ENCODE measurements around the gene UBIAD1. TPM values are rescaled to one million over a fixed set of nuclear protein-coding genes. Genes with fewer than 3 reads are reported as not detected.
"Not testable (repeated sequence)": the region's sequence is repeated elsewhere in the genome, so short reads cannot be mapped to it uniquely, and the experiment has no call there.

Gene UBIAD1
- total RNA-seq, 1 donor from 2014 or later: 11.1 TPM

- H3K27me3 ChIP-seq (ENCODE audit: control insufficient read depth, insufficient read depth, low read length): no peaks in the 10 kb centered on the region
- DNase-seq (ENCODE audit: low read depth) (no peak), FAIRE-seq (no peak)
- peaks cover 4% of the 10 kb centered on the region for H3K36me3 ChIP-seq (ENCODE audit: control insufficient read depth, insufficient read depth, low read length)
- no peak for TF ChIP-seq CTCF (IDR thresholded peaks at IDR 0.05; ENCODE audit: insufficient read depth, low read length, severe bottlenecking)
- no peak overlapping the region for H3K4me3 ChIP-seq (ENCODE audit: low read depth, low read length)
Observed at GRCh38 chr1:11291049-11291448, 18.1 kb downstream of the UBIAD1 start.

- peaks cover 2% of the 10 kb centered on the region for H3K36me3 ChIP-seq (ENCODE audit: control insufficient read depth, insufficient read depth, low read length)
- TF ChIP-seq CTCF (IDR thresholded peaks at IDR 0.05; ENCODE audit: insufficient read depth, low read length, severe bottlenecking): no peak
- H3K4me3 ChIP-seq (ENCODE audit: low read depth, low read length): no peak overlapping the region
- DNase-seq (ENCODE audit: low read depth): no peak
- no peaks in the 10 kb centered on the region for H3K27me3 ChIP-seq (ENCODE audit: control insufficient read depth, insufficient read depth, low read length)
- no peak for FAIRE-seq
Observed at GRCh38 chr1:11293856-11294255, 20.9 kb downstream of the UBIAD1 start.

- DNase-seq (ENCODE audit: low read depth): no peak
- Histone ChIP-seq H3K27me3 (ENCODE audit: control insufficient read depth, insufficient read depth, low read length) (no peaks in the 10 kb centered on the region), H3K4me3 (ENCODE audit: low read depth, low read length) (no peak overlapping the region), H3K36me3 (ENCODE audit: control insufficient read depth, insufficient read depth, low read length) (peaks cover 2% of the 10 kb centered on the region)
- TF ChIP-seq CTCF (IDR thresholded peaks at IDR 0.05; ENCODE audit: insufficient read depth, low read length, severe bottlenecking): no peak
- peak; percentile 23 for FAIRE-seq
Observed at GRCh38 chr1:11294951-11295350, 22.0 kb downstream of the UBIAD1 start.

- DNase-seq (ENCODE audit: low read depth) (no peak), FAIRE-seq (no peak)
- Histone ChIP-seq H3K27me3 (ENCODE audit: control insufficient read depth, insufficient read depth, low read length) (no peaks in the 10 kb centered on the region), H3K36me3 (ENCODE audit: control insufficient read depth, insufficient read depth, low read length) (peaks cover 2% of the 10 kb centered on the region), H3K4me3 (ENCODE audit: low read depth, low read length) (no peak overlapping the region)
- no peak for TF ChIP-seq CTCF (IDR thresholded peaks at IDR 0.05; ENCODE audit: insufficient read depth, low read length, severe bottlenecking)
Observed at GRCh38 chr1:11295905-11296304, 22.9 kb downstream of the UBIAD1 start.

- not testable (repeated sequence) for H3K36me3 ChIP-seq (ENCODE audit: control insufficient read depth, insufficient read depth, low read length); H3K27me3 ChIP-seq (ENCODE audit: control insufficient read depth, insufficient read depth, low read length); DNase-seq (ENCODE audit: low read depth); FAIRE-seq; H3K4me3 ChIP-seq (ENCODE audit: low read depth, low read length)
Observed at GRCh38 chr1:11297774-11298173, 24.8 kb downstream of the UBIAD1 start.

- no peak for TF ChIP-seq CTCF (IDR thresholded peaks at IDR 0.05; ENCODE audit: insufficient read depth, low read length, severe bottlenecking)
- DNase-seq (ENCODE audit: low read depth) (no peak), FAIRE-seq (no peak)
- peaks cover 2% of the 10 kb centered on the region for H3K36me3 ChIP-seq (ENCODE audit: control insufficient read depth, insufficient read depth, low read length)
- no peaks in the 10 kb centered on the region for H3K27me3 ChIP-seq (ENCODE audit: control insufficient read depth, insufficient read depth, low read length)
- H3K4me3 ChIP-seq (ENCODE audit: low read depth, low read length): no peak overlapping the region
Observed at GRCh38 chr1:11298390-11299224, 25.6 kb downstream of the UBIAD1 start.

Data from bronchial epithelial cell (primary cell).